GM10847 (cell line): Measurements from ENCODE around the gene RPS6KA5.

ENCODE experiments used
- POLR2A ChIP-seq: IDR thresholded peaks from 2 replicates; pipeline ENCODE4 v1.6.1; 2011; ENCODE audit not compliant: insufficient read length; ENCODE audit errors: extremely low read depth

RPS6KA5 gene

GRCh38 chr14:90983560-90983959 is 76.9 kb downstream of the RPS6KA5 start:
- no peak for TF ChIP-seq POLR2A

- TF ChIP-seq POLR2A: no peak
Measured at GRCh38 chr14:90981636-90982035, 78.8 kb downstream of the RPS6KA5 start.

GRCh38 chr14:90979515-90979914 is 80.9 kb downstream of the RPS6KA5 start:
- no peak for TF ChIP-seq POLR2A

- TF ChIP-seq POLR2A: no peak
Measured at GRCh38 chr14:90976101-90976500, 84.3 kb downstream of the RPS6KA5 start.

GRCh38 chr14:90971687-90972086 is 88.8 kb downstream of the RPS6KA5 start:
- TF ChIP-seq POLR2A: no peak

GRCh38 chr14:90970167-90970600 is 90.3 kb downstream of the RPS6KA5 start:
- TF ChIP-seq POLR2A: no peak

GRCh38 chr14:90969531-90970166 is 90.8 kb downstream of the RPS6KA5 start:
- TF ChIP-seq POLR2A: no peak

- TF ChIP-seq POLR2A: no peak
Measured at GRCh38 chr14:90968025-90968424, 92.4 kb downstream of the RPS6KA5 start.

- TF ChIP-seq POLR2A: no peak
Measured at GRCh38 chr14:90966493-90966892, 93.9 kb downstream of the RPS6KA5 start.

GRCh38 chr14:90965765-90966164 is 94.7 kb downstream of the RPS6KA5 start:
- no peak for TF ChIP-seq POLR2A

- TF ChIP-seq POLR2A: no peak
Measured at GRCh38 chr14:90963343-90963742, 97.1 kb downstream of the RPS6KA5 start.

- TF ChIP-seq POLR2A: no peak
Measured at GRCh38 chr14:90962505-90963109, 97.8 kb downstream of the RPS6KA5 start.

GRCh38 chr14:90960818-90961217 is 99.6 kb downstream of the RPS6KA5 start:
- no peak for TF ChIP-seq POLR2A

GRCh38 chr14:90959344-90959743 is 101.1 kb downstream of the RPS6KA5 start:
- no peak for TF ChIP-seq POLR2A

- TF ChIP-seq POLR2A: no peak
Measured at GRCh38 chr14:90956273-90956672, 104.2 kb downstream of the RPS6KA5 start.

- TF ChIP-seq POLR2A: no peak
Measured at GRCh38 chr14:90943367-90943766, 117.1 kb downstream of the RPS6KA5 start.

- TF ChIP-seq POLR2A: no peak
Measured at GRCh38 chr14:90942511-90942910, 117.9 kb downstream of the RPS6KA5 start.
